ENCODE data around the gene COG1.
"Not testable (repeated sequence)": the region's sequence is repeated elsewhere in the genome, so short reads cannot be mapped to it uniquely, and the experiment has no call there.

The COG1 gene, protein sequence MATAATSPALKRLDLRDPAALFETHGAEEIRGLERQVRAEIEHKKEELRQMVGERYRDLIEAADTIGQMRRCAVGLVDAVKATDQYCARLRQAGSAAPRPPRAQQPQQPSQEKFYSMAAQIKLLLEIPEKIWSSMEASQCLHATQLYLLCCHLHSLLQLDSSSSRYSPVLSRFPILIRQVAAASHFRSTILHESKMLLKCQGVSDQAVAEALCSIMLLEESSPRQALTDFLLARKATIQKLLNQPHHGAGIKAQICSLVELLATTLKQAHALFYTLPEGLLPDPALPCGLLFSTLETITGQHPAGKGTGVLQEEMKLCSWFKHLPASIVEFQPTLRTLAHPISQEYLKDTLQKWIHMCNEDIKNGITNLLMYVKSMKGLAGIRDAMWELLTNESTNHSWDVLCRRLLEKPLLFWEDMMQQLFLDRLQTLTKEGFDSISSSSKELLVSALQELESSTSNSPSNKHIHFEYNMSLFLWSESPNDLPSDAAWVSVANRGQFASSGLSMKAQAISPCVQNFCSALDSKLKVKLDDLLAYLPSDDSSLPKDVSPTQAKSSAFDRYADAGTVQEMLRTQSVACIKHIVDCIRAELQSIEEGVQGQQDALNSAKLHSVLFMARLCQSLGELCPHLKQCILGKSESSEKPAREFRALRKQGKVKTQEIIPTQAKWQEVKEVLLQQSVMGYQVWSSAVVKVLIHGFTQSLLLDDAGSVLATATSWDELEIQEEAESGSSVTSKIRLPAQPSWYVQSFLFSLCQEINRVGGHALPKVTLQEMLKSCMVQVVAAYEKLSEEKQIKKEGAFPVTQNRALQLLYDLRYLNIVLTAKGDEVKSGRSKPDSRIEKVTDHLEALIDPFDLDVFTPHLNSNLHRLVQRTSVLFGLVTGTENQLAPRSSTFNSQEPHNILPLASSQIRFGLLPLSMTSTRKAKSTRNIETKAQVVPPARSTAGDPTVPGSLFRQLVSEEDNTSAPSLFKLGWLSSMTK

DNA sequence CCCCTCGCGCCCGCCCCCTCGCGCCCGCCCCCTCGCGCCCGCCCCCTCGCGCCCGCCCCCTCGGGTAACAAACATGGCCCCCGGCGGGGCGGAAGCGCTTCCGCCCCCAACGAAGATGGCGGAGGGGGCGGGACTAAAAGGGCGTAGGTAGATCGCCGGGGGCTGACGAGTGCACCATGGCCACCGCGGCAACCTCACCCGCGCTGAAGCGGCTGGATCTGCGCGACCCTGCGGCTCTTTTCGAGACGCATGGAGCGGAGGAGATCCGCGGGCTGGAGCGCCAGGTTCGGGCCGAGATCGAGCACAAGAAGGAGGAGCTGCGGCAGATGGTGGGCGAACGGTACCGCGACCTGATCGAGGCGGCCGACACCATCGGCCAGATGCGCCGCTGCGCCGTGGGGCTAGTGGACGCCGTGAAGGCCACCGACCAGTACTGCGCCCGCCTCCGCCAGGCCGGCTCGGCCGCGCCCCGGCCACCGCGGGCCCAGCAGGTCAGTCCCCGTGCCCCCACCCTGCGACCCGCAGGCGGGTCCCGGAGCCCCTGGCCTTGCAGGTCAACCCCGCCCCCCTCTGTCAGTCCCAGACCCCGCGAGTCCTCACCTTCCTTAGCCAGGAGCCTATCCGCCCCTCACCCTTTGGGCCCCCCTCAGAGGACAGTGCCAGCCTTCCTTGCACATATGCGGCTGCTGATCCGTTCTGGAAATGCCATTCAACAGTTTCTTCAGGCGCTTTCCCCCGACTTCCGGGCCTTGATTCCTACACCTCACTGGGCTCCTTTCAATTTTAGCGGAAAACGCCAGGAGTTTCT, at the start of gene COG1:
COG1 (plus strand) TSS at position 162 of the 808 bp plus-strand sequence; CDS start at position 177, 15 bp downstream.
- peak; percentile 28 for DNase-seq (ENCODE audit: low read depth)

DNA sequence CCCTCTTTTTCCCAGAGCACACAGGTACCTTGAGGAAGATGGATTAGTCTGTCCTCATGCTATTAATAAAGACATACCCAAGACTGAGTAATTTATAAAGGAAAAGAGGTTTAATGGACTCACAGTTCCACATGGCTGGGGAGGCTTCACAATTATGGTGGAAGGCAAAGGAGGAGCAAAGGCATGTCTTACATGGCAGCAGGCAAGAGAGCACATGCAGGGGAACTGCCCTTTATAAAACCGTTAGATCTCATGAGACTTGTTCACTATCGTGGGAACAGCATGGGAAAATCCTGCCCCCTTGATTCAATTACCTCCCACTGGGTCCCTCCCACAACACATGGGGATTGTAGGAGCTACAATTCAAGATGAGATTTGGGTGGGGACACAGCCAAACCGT, 48.6 kb upstream of the COG1 start:
- not testable (repeated sequence) for DNase-seq (ENCODE audit: low read depth)

DNA sequence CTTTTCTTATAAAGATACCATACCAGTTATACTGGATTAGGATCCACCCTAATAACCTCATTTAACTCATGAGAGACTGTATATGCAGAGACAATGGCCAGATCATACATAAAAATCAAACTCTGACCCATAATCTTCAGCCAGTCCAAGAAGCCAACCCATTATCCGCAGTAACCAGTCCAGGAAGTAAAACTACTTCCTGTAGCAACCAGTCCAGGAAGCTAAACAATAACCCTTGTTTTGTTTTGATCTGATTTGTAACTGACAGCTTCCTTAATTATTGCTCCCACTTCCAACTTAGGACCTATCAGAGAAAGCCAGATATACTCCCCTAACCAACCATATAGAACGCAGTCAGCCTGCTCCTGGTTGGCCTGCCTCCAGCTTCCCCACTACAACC, 47.2 kb upstream of the COG1 start:
- no peak for DNase-seq (ENCODE audit: low read depth)

- not testable (repeated sequence) for DNase-seq (ENCODE audit: low read depth)
These were observed 45.1 kb upstream of the COG1 start for GRCh38 chr17:73147791-73148190.

GRCh38 chr17:73148540-73149334, 44.1 kb upstream of the COG1 start:
- no peak for DNase-seq (ENCODE audit: low read depth)

GRCh38 chr17:73150622-73151300, 42.1 kb upstream of the COG1 start:
- not testable (repeated sequence) for DNase-seq (ENCODE audit: low read depth)

- DNase-seq (ENCODE audit: low read depth) = no peak
These were observed 40.8 kb upstream of the COG1 start for GRCh38 chr17:73151916-73152632.

DNA sequence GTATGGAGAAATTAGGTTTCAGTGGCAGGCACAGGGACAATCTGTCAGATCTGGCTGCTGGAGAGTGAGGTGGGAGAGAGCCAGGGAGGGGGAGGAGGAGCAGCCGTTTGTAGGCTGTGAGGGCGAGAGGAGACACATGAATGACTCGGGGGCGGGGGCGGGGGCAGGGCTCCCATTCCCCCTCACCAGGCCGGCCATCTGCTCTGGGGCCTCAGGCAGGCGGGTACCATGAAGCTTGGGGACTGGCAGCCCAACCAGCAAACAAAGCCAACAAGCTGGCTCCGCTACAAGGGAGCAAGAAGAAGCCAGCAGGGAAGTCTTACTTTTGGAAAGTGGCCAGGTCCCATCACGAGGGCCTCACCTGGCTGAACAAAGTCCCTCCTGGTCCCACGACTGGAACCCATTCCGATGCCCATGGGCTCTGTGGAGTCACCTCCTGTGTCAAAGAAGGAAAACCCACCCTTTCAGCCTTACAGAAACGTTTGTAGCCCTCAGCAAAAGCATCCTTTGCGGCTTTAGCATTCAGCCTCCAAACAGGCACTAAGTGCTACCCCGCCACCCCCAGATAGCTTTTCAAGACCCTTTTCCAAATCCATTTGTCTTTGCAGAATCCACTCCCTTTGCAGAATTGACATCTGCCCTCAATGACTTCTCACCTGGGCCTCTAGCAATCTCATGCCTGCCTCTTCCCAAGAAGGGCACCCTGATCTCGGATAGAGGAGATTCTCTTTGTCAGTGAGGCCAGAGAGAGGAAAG, 37.3 kb upstream of the COG1 start:
- no peak for DNase-seq (ENCODE audit: low read depth)

DNA sequence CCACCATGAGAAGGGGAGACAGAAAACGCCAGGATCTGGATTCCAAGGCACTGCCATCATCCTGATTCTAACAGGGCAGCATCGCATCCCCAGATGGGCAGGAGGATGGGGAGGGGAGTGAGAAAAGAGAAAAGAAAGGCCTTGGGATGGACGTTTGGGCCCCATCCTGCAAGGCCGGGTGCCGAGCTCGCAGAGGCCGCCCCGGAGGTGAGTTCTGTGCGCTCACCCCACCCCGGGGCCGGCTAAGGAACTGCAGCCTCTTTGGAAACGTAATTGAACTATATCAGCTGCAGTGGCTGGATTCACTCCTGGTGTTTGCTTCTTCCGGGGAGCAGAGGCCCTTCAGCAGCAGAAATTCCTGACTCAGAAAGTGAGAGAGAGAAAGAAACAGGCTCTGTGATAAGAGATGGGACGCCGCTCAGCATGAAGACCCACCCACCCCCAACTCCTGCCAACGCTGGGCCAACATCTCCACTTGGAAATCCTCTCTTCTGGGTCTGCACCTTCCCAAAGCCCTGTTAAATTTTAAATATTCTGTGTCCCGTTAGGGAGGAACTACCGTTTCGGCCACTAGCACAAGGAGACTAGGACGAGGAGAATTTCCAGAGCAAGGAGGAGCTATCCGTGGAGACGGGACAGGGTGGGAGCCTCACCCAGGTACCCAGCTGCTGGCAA, 36.6 kb upstream of the COG1 start:
- DNase-seq (ENCODE audit: low read depth) = no peak

DNA sequence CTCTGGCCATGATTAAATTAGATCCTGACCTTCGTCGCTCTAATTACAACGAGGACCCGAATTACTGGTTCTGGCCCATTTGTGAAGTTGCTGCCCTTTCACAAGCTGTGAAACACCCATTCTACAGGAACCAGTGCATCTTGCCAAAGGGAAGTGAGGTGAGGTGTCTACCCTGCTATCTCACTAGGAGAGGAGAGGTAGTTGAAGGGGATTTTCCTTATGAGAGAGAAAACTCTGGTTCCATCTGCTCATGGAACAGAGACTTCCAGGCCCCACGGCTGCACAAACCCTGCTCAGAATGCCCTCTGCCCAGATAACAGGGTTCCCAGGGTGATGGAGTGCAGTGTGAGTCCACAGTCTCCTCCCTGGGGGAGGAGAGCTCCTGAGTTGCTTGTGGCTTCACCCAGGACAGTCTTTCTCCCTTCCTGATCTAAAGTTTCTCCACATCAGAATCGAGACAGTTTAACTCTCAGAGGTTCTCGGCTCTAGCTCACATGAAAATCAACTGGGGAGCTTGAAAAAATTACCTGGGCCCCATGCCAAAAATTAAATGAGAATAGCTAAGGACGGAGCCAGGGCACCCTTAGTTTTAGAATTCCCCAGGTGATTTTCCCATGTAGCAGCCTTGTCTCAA, 35.9 kb upstream of the COG1 start:
- no peak for DNase-seq (ENCODE audit: low read depth)

DNA sequence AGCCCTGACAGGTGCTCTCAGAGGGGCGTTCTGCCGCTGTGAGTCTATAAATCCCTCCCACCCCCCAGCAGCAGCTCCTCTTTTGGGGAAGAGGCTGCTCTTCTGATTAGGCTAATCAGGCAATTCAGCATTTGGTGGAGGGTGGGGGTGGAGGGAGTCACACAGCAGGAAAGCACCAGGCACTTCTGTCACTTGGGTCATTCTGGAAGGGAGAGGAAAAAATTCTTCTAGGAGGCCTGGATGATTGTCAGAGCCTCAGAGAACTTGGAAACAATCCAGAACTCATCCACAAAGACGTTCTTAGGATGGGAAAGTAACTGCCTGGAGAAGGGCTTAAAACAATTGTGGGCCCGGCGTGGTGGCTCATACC, 35.3 kb upstream of the COG1 start:
- DNase-seq (ENCODE audit: low read depth) = no peak

DNA sequence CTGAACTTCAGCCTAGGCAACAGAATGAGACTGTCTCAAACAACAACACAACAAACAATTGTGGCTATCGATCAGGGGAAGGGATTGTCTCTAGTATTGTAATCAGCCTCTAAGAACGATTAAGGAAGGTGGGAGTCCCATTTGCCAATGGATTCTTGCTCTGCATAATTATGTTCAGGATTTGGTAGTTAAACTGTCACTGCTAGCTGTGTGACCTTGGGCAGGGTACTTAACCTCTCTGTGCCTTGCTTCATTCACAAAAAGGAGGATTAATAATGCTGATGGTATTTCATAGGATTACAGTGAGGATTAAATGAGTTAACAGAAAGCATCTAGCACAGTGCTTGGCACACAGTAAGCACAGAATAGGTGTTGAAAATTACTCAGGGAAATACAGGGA, 34.7 kb upstream of the COG1 start:
- no peak for DNase-seq (ENCODE audit: low read depth)

GRCh38 chr17:73160980-73161630, 31.8 kb upstream of the COG1 start:
- DNase-seq (ENCODE audit: low read depth) = no peak

DNA sequence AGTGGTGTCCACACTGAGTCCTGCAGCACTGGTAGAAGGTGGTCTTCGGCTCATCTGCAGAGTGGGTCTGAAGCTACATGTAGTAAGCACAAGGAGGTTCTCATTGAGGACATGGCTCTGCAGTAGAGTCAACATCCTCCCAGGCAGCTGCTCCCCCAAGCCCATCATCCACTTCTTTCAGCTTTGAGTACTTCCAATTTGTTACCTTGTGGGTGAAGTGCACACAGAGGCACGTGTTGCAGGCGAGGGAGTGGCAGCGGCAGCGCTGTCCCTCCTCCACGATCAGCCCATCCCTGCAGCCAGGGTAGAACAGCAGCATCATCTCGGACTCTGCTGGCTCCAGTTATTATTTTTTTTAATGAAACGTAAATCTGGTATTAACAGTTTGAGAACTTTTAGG, 29.8 kb upstream of the COG1 start:
- DNase-seq (ENCODE audit: low read depth) = no peak

DNA sequence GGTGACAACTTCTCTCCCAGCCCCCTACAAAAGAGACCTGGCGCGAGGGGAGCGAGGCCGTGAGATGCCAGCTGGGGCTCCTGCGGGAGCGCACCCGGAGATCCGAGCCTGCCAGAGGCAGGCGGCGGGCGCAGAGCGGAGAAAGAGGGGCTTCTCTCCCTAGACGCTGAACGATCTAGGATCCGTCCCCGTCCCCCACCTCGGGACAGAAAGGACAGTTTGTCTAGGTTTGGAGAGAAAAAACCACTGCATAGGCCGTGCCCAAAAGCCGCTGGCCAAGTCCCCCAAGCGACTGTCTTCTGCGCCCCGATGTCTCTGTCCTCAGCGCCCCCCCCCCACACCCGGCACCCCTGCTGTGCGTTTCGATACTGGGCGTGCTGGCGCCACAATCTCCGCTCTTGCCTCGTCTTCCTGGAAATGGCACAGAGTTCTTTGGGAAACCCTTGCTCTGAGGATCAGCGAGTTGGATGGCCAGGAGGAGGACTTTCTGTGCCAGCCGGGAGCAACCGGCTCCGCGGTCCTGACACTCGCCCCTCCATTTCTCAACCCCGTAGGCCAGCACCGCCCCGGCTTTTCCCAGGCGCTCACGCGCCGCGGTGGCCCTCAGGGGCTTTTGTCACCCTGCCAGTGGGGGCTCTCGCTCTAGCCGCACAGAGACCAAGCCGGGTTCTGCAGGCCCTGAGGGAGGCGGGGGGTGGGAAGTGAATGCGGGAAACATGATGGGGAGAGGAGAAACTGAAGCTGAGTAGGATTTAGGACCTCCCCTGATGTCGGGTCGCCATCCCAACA, 27.0 kb upstream of the COG1 start:
- no peak for DNase-seq (ENCODE audit: low read depth)

- DNase-seq (ENCODE audit: low read depth) = no peak
These were observed 25.9 kb upstream of the COG1 start for GRCh38 chr17:73166731-73167581.

Measured in non-pigmented ciliary epithelial cell (primary cell).